Liver (tissue), 2 donors: ENCODE measurements around the gene TPK1.

Experiments used
- SP1 ChIP-seq: IDR thresholded peaks from 2 replicates; pipeline ENCODE4 v1.6.1; 2018; ENCODE audit warnings: antibody characterized with exemption, mild to moderate bottlenecking
- TF ChIP-seq, protein P1 (sequence below): IDR thresholded peaks from 2 replicates; pipeline ENCODE4 v1.6.1; 2016; ENCODE audit warnings: antibody characterized with exemption, mild to moderate bottlenecking
- donor health status: healthy.

GRCh38 chr7:144691240-144691639 is 144.6 kb downstream of the TPK1 start:
- TF ChIP-seq SP1: no peak
- TF ChIP-seq, protein P1, sequence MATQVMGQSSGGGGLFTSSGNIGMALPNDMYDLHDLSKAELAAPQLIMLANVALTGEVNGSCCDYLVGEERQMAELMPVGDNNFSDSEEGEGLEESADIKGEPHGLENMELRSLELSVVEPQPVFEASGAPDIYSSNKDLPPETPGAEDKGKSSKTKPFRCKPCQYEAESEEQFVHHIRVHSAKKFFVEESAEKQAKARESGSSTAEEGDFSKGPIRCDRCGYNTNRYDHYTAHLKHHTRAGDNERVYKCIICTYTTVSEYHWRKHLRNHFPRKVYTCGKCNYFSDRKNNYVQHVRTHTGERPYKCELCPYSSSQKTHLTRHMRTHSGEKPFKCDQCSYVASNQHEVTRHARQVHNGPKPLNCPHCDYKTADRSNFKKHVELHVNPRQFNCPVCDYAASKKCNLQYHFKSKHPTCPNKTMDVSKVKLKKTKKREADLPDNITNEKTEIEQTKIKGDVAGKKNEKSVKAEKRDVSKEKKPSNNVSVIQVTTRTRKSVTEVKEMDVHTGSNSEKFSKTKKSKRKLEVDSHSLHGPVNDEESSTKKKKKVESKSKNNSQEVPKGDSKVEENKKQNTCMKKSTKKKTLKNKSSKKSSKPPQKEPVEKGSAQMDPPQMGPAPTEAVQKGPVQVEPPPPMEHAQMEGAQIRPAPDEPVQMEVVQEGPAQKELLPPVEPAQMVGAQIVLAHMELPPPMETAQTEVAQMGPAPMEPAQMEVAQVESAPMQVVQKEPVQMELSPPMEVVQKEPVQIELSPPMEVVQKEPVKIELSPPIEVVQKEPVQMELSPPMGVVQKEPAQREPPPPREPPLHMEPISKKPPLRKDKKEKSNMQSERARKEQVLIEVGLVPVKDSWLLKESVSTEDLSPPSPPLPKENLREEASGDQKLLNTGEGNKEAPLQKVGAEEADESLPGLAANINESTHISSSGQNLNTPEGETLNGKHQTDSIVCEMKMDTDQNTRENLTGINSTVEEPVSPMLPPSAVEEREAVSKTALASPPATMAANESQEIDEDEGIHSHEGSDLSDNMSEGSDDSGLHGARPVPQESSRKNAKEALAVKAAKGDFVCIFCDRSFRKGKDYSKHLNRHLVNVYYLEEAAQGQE: no peak
